ENCODE results near the gene CSK. TPM values are rescaled to one million over a fixed set of nuclear protein-coding genes. Genes with fewer than 3 reads are reported as not detected.
A peak's percentile ranks its signal among the peaks of the same experiment; 100 is the strongest.

The CSK gene
- total RNA-seq, 1 donor from 2014 or later = 100 TPM

DNA sequence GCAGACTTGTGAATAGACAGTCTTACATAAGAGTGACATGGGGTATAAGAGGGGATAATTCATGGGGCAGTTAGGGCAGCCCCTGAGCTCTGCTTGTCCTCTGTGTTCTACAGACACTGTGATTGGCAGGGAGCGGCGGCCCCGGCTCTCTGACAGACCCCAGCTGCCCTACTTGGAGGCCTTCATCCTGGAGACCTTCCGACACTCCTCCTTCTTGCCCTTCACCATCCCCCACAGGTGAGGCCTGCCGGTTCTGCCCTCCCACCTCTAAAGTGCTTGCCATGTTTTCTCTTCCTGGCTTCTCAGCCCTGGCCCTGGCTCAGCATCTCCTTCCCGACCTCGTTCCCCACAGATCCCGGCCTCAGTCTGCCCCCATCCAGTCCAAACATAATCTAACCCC, 29.9 kb upstream of the CSK start:
- Mint-ChIP-seq H3K36me3 (ENCODE audit: low read depth, unreplicated experiment) (no peaks in the 10 kb centered on the region), H3K4me1 (ENCODE audit: unreplicated experiment) (no peaks in the 10 kb centered on the region), H3K4me3 (ENCODE audit: unreplicated experiment) (no peak overlapping the region), H3K9me3 (ENCODE audit: unreplicated experiment) (no peaks in the 10 kb centered on the region), H3K27me3 (ENCODE audit: unreplicated experiment) (peaks cover 6% of the 10 kb centered on the region), H3K27ac (ENCODE audit: unreplicated experiment) (no peak overlapping the region)
- TF ChIP-seq, protein P1, sequence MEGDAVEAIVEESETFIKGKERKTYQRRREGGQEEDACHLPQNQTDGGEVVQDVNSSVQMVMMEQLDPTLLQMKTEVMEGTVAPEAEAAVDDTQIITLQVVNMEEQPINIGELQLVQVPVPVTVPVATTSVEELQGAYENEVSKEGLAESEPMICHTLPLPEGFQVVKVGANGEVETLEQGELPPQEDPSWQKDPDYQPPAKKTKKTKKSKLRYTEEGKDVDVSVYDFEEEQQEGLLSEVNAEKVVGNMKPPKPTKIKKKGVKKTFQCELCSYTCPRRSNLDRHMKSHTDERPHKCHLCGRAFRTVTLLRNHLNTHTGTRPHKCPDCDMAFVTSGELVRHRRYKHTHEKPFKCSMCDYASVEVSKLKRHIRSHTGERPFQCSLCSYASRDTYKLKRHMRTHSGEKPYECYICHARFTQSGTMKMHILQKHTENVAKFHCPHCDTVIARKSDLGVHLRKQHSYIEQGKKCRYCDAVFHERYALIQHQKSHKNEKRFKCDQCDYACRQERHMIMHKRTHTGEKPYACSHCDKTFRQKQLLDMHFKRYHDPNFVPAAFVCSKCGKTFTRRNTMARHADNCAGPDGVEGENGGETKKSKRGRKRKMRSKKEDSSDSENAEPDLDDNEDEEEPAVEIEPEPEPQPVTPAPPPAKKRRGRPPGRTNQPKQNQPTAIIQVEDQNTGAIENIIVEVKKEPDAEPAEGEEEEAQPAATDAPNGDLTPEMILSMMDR (IDR thresholded peaks at IDR 0.05; ENCODE audit: unreplicated experiment) = no peak
- no peak for DNase-seq (ENCODE audit: low spot score)

DNA sequence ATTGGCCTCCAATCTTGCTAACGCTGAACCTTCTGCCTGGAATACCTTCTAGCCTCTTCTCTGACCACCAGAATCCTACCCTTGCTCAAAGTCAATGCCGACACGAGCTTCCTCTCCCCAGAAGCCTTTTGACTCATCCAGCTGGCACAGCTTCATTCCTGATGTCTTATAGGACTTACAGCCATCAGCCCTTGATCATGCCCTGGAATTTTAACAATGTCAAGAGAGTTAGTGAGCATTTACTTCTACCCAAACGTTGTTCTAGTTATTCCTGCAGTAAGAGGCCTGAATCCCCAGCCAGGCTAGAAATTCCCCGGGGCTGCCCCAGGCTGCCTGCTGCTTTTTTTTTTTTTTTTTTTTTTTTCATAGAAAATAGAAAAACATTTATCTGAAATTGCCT, 29.3 kb upstream of the CSK start:
- Mint-ChIP-seq H3K4me1 (ENCODE audit: unreplicated experiment) (no peaks in the 10 kb centered on the region), H3K9me3 (ENCODE audit: unreplicated experiment) (no peaks in the 10 kb centered on the region), H3K27ac (ENCODE audit: unreplicated experiment) (no peak overlapping the region), H3K27me3 (ENCODE audit: unreplicated experiment) (peaks cover 6% of the 10 kb centered on the region), H3K4me3 (ENCODE audit: unreplicated experiment) (no peak overlapping the region), H3K36me3 (ENCODE audit: low read depth, unreplicated experiment) (no peaks in the 10 kb centered on the region)
- TF ChIP-seq, protein P1 (IDR thresholded peaks at IDR 0.05; ENCODE audit: unreplicated experiment) = no peak
- no peak for DNase-seq (ENCODE audit: low spot score)

DNA sequence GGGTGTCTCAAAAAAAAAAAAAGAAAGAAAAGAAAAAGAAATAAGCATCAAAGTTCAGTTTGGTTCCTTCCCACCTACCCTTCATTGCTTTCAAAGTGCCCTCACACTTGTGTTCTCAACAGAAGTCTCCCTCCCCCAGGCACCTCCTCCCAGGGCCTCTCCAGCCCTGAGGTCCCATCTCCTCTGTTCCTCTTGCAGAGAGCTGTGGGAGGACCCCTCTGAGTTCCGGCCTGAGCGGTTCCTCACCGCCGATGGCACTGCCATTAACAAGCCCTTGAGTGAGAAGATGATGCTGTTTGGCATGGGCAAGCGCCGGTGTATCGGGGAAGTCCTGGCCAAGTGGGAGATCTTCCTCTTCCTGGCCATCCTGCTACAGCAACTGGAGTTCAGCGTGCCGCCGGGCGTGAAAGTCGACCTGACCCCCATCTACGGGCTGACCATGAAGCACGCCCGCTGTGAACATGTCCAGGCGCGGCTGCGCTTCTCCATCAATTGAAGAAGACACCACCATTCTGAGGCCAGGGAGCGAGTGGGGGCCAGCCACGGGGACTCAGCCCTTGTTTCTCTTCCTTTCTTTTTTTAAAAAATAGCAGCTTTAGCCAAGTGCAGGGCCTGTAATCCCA, 27.2 kb upstream of the CSK start:
- H3K27me3 Mint-ChIP-seq (ENCODE audit: unreplicated experiment) = peaks cover 4% of the 10 kb centered on the region
- no peaks in the 10 kb centered on the region for H3K9me3 Mint-ChIP-seq (ENCODE audit: unreplicated experiment)
- no peak for DNase-seq (ENCODE audit: low spot score)
- no peak overlapping the region for H3K4me3 Mint-ChIP-seq (ENCODE audit: unreplicated experiment)
- no peaks in the 10 kb centered on the region for H3K36me3 Mint-ChIP-seq (ENCODE audit: low read depth, unreplicated experiment)
- TF ChIP-seq, protein P1 (IDR thresholded peaks at IDR 0.05; ENCODE audit: unreplicated experiment) = no peak
- no peak overlapping the region for H3K27ac Mint-ChIP-seq (ENCODE audit: unreplicated experiment)
- H3K4me1 Mint-ChIP-seq (ENCODE audit: unreplicated experiment) = no peaks in the 10 kb centered on the region

DNA sequence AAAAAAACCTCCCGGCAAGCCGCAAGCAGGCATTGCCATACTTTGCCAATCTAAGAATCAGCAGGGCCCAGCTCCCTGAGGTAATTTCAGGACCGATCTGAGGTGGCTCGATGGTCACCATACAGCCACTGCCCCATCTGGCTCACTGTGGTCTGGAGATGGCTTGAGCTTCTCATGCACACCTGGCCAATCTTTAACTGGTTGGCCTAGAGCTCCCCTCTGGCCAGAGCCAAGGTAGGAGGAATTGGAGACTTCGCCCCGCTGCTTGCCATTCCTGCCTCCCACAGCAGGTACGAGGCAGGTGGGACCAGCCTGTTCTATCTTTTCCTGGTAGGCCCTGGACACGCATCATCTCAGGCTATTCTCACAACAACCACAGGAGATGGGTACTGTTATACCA, 23.1 kb upstream of the CSK start:
- H3K9me3 Mint-ChIP-seq (ENCODE audit: unreplicated experiment) = no peaks in the 10 kb centered on the region
- H3K27me3 Mint-ChIP-seq (ENCODE audit: unreplicated experiment) = peaks cover 3% of the 10 kb centered on the region
- no peaks in the 10 kb centered on the region for H3K36me3 Mint-ChIP-seq (ENCODE audit: low read depth, unreplicated experiment)
- no peak for DNase-seq (ENCODE audit: low spot score)
- H3K4me3 Mint-ChIP-seq (ENCODE audit: unreplicated experiment) = no peak overlapping the region
- no peak overlapping the region for H3K27ac Mint-ChIP-seq (ENCODE audit: unreplicated experiment)
- TF ChIP-seq, protein P1 (IDR thresholded peaks at IDR 0.05; ENCODE audit: unreplicated experiment) = no peak
- H3K4me1 Mint-ChIP-seq (ENCODE audit: unreplicated experiment) = peaks cover 10% of the 10 kb centered on the region

DNA sequence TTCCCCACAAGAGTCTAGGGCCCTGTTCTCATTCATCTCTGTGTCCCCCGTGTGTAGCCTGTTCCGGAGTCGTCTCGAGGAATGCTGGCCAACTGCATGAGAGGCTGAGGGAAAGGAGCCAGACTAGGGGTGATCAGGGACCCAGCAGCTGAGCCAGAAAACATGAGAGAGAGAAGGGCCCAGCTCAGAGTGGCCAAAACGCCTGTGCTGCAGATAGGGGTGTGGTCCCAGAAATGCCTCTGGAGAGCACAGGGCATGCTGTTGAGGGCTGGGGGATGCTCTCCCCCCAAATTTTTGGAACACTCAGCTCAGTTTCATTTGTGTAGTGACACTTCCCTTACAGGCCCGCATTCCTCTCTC, 19.1 kb upstream of the CSK start:
- no peaks in the 10 kb centered on the region for H3K36me3 Mint-ChIP-seq (ENCODE audit: low read depth, unreplicated experiment)
- peaks cover 5% of the 10 kb centered on the region for H3K27me3 Mint-ChIP-seq (ENCODE audit: unreplicated experiment)
- peak overlapping the region; percentile 67 for H3K27ac Mint-ChIP-seq (ENCODE audit: unreplicated experiment)
- no peaks in the 10 kb centered on the region for H3K9me3 Mint-ChIP-seq (ENCODE audit: unreplicated experiment)
- TF ChIP-seq, protein P1 (IDR thresholded peaks at IDR 0.05; ENCODE audit: unreplicated experiment) = no peak
- H3K4me1 Mint-ChIP-seq (ENCODE audit: unreplicated experiment) = peaks cover 10% of the 10 kb centered on the region
- no peak for DNase-seq (ENCODE audit: low spot score)
- H3K4me3 Mint-ChIP-seq (ENCODE audit: unreplicated experiment) = no peak overlapping the region

Measured in endothelial cell (in vitro differentiated cells).